ENCODE measurements around the gene C9orf50. TPM values are rescaled to one million over a fixed set of nuclear protein-coding genes. Genes with fewer than 3 reads are reported as not detected.
A peak's percentile ranks its signal among the peaks of the same experiment; 100 is the strongest.

The C9orf50 gene
- total and polyA plus RNA-seq, 4 experiments from 2014 or later = not detected

DNA sequence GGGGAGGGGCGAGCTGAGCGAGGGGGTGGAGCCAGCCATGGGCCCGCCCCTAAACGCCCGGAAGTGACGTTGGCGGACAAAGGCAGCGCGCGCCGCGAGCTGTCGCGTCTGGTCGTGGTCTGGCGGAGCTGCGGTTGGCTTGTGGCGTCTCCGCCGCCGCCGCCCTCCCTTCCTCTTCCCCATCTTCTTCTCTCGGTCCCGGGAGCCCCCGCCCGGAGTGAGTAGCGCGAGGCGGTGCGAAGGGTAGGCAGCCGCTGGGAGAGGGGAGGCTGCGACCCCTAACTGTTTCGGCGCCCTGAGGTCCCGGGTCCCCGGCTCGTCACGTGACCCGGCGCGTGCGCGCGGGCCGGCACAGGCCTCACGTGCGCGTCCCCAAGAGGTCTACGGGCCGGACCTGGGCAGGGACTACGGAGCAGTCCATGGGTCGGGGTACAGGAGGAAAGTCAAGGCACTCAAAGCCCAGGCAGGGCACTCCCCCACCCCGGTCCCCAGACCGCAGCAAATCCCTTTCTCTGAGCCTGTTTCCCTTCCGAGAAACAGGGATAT lies 5.3 kb upstream of the C9orf50 start, which contains the start of gene NTMT1:
NTMT1 (plus strand) TSS at position 85 of the 546 bp plus-strand sequence. CDS start 6,541 bp downstream, outside the sequence.
- H3K4me3 Mint-ChIP-seq = peak within 1 kb of the TSS; percentile 84 to 93 (median 89)
- Histone ChIP-seq H3K9me3 (ENCODE audit: control insufficient read depth in 1 of 2, low read length in 2 of 2) (no peaks in the 10 kb centered on the region), H3K27me3 (ENCODE audit: insufficient read depth, low read length) (peaks cover under 1% of the 10 kb centered on the region), H3K27ac (ENCODE audit: low read depth, low read length) (peak within 1 kb of the TSS; percentile 91), H3K4me3 (ENCODE audit: low read length in 2 of 2) (peak within 1 kb of the TSS; percentile 80 to 98), H3K36me3 (ENCODE audit: insufficient read depth, low read length) (peaks cover 5% of the 10 kb centered on the region), H3K4me1 (ENCODE audit: insufficient read depth, low read length) (peaks cover 48% of the 10 kb centered on the region)
- no peaks in the 10 kb centered on the region for H3K9me3 Mint-ChIP-seq
- peaks cover 27 to 72% (median 53%) of the 10 kb centered on the region in 4 donors for H3K4me1 Mint-ChIP-seq
- ChIA-PET CTCF (ENCODE audit: partially characterized antibody) (interaction anchor here (0.6 to 8.9 kb wide), 15 partner anchors 13 to 510 kb away, joined by 3 to 151 read pairs (median 12); partner anchors contain the start of genes ASB6 and IER5L), POLR2A (ENCODE audit: partially characterized antibody) (interaction anchor here (0.6 to 5.6 kb wide), 21 partner anchors 15 to 1120 kb away, joined by 3 to 58 read pairs (median 3); partner anchors contain the start of genes ASB6, CRAT, IER5L and PTPA)
- H3K27ac Mint-ChIP-seq = peak within 1 kb of the TSS; percentile 89 to 96 (median 95)
- intact Hi-C loops (cut with micrococcal nuclease) = loop anchor here (1.0 kb wide), 2 partner anchors 16 to 42 kb away; partner anchors contain the start of gene ASB6
- peak; percentile 88 to 91 (median 90) for DNase-seq
- peaks cover 5 to 14% of the 10 kb centered on the region in 2 donors for H3K27me3 Mint-ChIP-seq
- H3K36me3 Mint-ChIP-seq = peaks cover 0 to 23% of the 10 kb centered on the region in 2 donors

DNA sequence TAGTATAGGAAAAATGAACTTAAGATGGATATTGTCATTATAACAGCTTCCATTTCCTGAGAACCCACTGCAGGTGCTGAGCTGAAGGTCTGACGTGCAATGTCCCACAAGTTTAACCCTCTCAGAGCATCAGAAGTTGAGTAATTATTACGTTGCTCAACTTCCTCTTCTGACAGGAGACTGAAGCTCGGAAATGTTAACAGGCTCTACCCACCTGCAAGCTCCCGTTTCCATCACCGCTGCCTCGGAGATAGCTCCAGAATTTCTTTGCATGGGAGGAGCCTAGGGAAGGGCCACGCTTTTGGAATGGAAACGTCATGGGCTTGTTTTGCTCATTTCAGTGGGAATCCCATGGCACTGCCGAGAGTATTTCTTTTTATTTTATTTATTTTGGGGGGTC lies 4.0 kb upstream of the C9orf50 start:
- H3K4me3 Mint-ChIP-seq = peak overlapping the region; percentile 76 to 92 (median 86)
- intact Hi-C loops (cut with micrococcal nuclease) = loop anchor here (1.0 kb wide), 1 partner anchor 486 kb away; no protein-coding TSS in a partner anchor
- H3K27me3 Mint-ChIP-seq = peaks cover 9 to 19% of the 10 kb centered on the region in 2 donors

DNA sequence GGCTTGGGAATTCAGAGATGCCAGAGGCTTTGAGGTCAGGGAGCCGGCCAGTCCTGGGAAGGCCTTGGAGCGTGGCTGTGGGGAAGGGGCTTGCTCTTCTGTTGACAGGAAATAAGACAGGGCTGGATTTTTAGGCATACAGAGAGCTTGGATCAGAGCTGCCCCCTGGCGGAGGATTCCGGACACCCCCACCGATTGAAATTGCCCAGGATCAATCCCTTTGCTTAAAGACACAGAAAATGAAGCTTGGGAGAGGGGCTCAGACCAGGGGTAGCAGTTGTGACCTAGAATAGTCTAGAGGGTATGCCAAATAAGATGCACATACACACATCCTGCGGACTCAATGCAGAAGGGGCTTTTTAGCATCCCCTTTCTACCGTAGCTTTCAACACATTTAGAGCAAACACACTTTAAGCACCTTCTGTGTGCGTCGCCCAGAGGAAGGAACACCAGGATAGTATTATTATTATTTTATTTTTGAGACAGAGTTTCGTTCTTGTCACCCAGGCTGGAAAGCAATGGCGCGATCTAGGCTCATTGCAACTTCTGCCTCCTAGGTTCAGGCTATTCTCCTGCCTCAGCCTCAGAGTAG lies 3.4 kb upstream of the C9orf50 start:
- ChIA-PET POLR2A (ENCODE audit: partially characterized antibody) (interaction anchor here (0.6 to 5.6 kb wide), 16 partner anchors 9 to 596 kb away, joined by 3 to 58 read pairs (median 4); partner anchors contain the start of genes ASB6, IER5L and SH3GLB2), CTCF (ENCODE audit: partially characterized antibody) (interaction anchor here (0.6 to 8.9 kb wide), 26 partner anchors 11 to 513 kb away, joined by 3 to 151 read pairs (median 6); partner anchors contain the start of genes ASB6, IER5L and PTPA)
- Histone ChIP-seq H3K4me1 (ENCODE audit: insufficient read depth, low read length) (peaks cover 56% of the 10 kb centered on the region), H3K27ac (ENCODE audit: low read depth, low read length) (no peak overlapping the region), H3K36me3 (ENCODE audit: insufficient read depth, low read length) (no peaks in the 10 kb centered on the region), H3K27me3 (ENCODE audit: insufficient read depth, low read length) (peaks cover 14% of the 10 kb centered on the region), H3K4me3 (ENCODE audit: low read length in 2 of 2) (no peak overlapping the region), H3K9me3 (ENCODE audit: control insufficient read depth in 1 of 2, low read length in 2 of 2) (no peaks in the 10 kb centered on the region)
- peak; percentile 60 to 68 (median 63) for DNase-seq
- peaks cover 0 to 14% of the 10 kb centered on the region in 2 donors for H3K36me3 Mint-ChIP-seq
- H3K9me3 Mint-ChIP-seq = no peaks in the 10 kb centered on the region
- H3K4me3 Mint-ChIP-seq = peak overlapping the region; percentile 4 to 89 (median 76)
- peaks cover 22 to 64% (median 43%) of the 10 kb centered on the region in 4 donors for H3K4me1 Mint-ChIP-seq
- H3K27ac Mint-ChIP-seq = peak overlapping the region; percentile 23 to 96 (median 91)
- intact Hi-C loops (cut with micrococcal nuclease) = loop anchor here (1.0 kb wide), 1 partner anchor 485 kb away; no protein-coding TSS in a partner anchor
- H3K27me3 Mint-ChIP-seq = peaks cover 11 to 22% of the 10 kb centered on the region in 2 donors

More for the DNA sequence above, 4.0 kb upstream of the C9orf50 start:
- CTCF ChIA-PET (ENCODE audit: partially characterized antibody) = interaction anchor here (0.7 to 8.9 kb wide), 19 partner anchors 12 to 508 kb away, joined by 3 to 151 read pairs (median 11); partner anchors contain the start of genes ASB6 and IER5L
- H3K4me3 ChIP-seq (ENCODE audit: low read length in 2 of 2) = no peak overlapping the region
- peaks cover 0 to 17% of the 10 kb centered on the region in 2 donors for H3K36me3 Mint-ChIP-seq
- POLR2A ChIA-PET (ENCODE audit: partially characterized antibody) = interaction anchor here (0.5 to 5.6 kb wide), 11 partner anchors 8 to 1956 kb away, joined by 3 to 58 read pairs (median 4); partner anchors contain the start of genes ASB6 and SH3GLB2
- peaks cover 23 to 65% (median 46%) of the 10 kb centered on the region in 4 donors for H3K4me1 Mint-ChIP-seq
- no peaks in the 10 kb centered on the region for H3K36me3 ChIP-seq (ENCODE audit: insufficient read depth, low read length)
- H3K9me3 ChIP-seq (ENCODE audit: control insufficient read depth in 1 of 2, low read length in 2 of 2) = no peaks in the 10 kb centered on the region
- DNase-seq = peak in 4 of 5 donors; percentile 50 to 75 (median 57)
- peaks cover 56% of the 10 kb centered on the region for H3K4me1 ChIP-seq (ENCODE audit: insufficient read depth, low read length)
- H3K27ac ChIP-seq (ENCODE audit: low read depth, low read length) = no peak overlapping the region
- peaks cover 8% of the 10 kb centered on the region for H3K27me3 ChIP-seq (ENCODE audit: insufficient read depth, low read length)
- H3K9me3 Mint-ChIP-seq = no peaks in the 10 kb centered on the region
- peak overlapping the region; percentile 81 to 96 (median 91) for H3K27ac Mint-ChIP-seq

DNA sequence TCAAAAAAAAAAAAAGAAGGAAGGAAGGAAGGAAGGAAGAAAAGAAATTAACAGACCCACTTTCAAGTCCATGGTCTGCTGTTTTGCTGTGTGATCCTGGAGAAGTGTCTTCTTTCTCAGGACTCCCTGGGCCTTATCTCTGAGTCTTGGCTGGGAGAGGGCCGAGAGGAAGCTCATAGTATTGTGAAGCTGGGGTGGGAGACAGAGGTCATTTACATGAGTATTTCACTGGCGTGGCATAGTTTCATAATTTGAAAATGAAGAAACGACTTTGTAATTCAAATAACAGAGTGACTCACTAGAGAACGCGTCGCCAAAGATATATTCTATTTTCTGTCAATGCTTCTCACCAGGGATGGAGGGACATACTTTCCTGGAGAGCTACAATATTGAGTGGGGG lies 2.4 kb upstream of the C9orf50 start:
- Mint-ChIP-seq H3K27ac (peak overlapping the region in 2 of 7 donors; percentile 52 to 79), H3K9me3 (no peaks in the 10 kb centered on the region), H3K4me3 (peak overlapping the region in 1 of 8 donors; percentile 48), H3K4me1 (peaks cover 22 to 59% (median 40%) of the 10 kb centered on the region in 4 donors), H3K27me3 (peaks cover 14 to 28% of the 10 kb centered on the region in 2 donors), H3K36me3 (peaks cover 0 to 12% of the 10 kb centered on the region in 2 donors)
- ChIA-PET CTCF (ENCODE audit: partially characterized antibody) (interaction anchor here (0.6 to 8.9 kb wide), 21 partner anchors 10 to 506 kb away, joined by 3 to 151 read pairs (median 6); partner anchors contain the start of genes ASB6 and IER5L), POLR2A (ENCODE audit: partially characterized antibody) (interaction anchor here (0.7 to 5.6 kb wide), 3 partner anchors 12 to 18 kb away, joined by 3 to 55 read pairs (median 6); partner anchors contain the start of gene ASB6)
- Histone ChIP-seq H3K4me1 (ENCODE audit: insufficient read depth, low read length) (peaks cover 47% of the 10 kb centered on the region), H3K27me3 (ENCODE audit: insufficient read depth, low read length) (peaks cover 17% of the 10 kb centered on the region), H3K27ac (ENCODE audit: low read depth, low read length) (no peak overlapping the region), H3K4me3 (ENCODE audit: low read length in 2 of 2) (no peak overlapping the region), H3K36me3 (ENCODE audit: insufficient read depth, low read length) (no peaks in the 10 kb centered on the region), H3K9me3 (ENCODE audit: control insufficient read depth in 1 of 2, low read length in 2 of 2) (no peaks in the 10 kb centered on the region)
- DNase-seq = no peak
- intact Hi-C loops (cut with micrococcal nuclease) = no loop called here

GRCh38 chr9:129619787-129620668 lies 873 bp downstream of the C9orf50 start:
- DNase-seq = no peak
- Histone ChIP-seq H3K4me1 (ENCODE audit: insufficient read depth, low read length) (peaks cover 25% of the 10 kb centered on the region), H3K4me3 (ENCODE audit: low read length in 2 of 2) (no peak overlapping the region), H3K27me3 (ENCODE audit: insufficient read depth, low read length) (peaks cover 17% of the 10 kb centered on the region), H3K9me3 (ENCODE audit: control insufficient read depth in 1 of 2, low read length in 2 of 2) (no peaks in the 10 kb centered on the region), H3K27ac (ENCODE audit: low read depth, low read length) (no peak overlapping the region), H3K36me3 (ENCODE audit: insufficient read depth, low read length) (no peaks in the 10 kb centered on the region)
- no peak overlapping the region for H3K27ac Mint-ChIP-seq
- H3K36me3 Mint-ChIP-seq = peaks cover 0 to 5% of the 10 kb centered on the region in 2 donors
- CTCF ChIA-PET (ENCODE audit: partially characterized antibody) = interaction anchor here (1.2 to 8.9 kb wide), 4 partner anchors 10 to 489 kb away, joined by 3 to 151 read pairs (median 59); no protein-coding TSS in a partner anchor
- POLR2A ChIA-PET (ENCODE audit: partially characterized antibody) = interaction anchor here (0.7 to 1.2 kb wide), 2 partner anchors 9 to 442 kb away, joined by 3 read pairs; partner anchors contain the start of gene IER5L
- H3K27me3 Mint-ChIP-seq = peaks cover 14 to 27% of the 10 kb centered on the region in 2 donors
- H3K4me1 Mint-ChIP-seq = peaks cover 11 to 33% (median 19%) of the 10 kb centered on the region in 4 donors
- peak overlapping the region in 6 of 8 donors; percentile 8 to 65 (median 36) for H3K4me3 Mint-ChIP-seq
- intact Hi-C loops (cut with micrococcal nuclease) = no loop called here
- H3K9me3 Mint-ChIP-seq = no peaks in the 10 kb centered on the region

- H3K27me3 ChIP-seq (ENCODE audit: insufficient read depth, low read length) = peaks cover 17% of the 10 kb centered on the region
- H3K27ac ChIP-seq (ENCODE audit: low read depth, low read length) = no peak overlapping the region
- H3K9me3 ChIP-seq (ENCODE audit: control insufficient read depth in 1 of 2, low read length in 2 of 2) = no peaks in the 10 kb centered on the region
- H3K4me3 ChIP-seq (ENCODE audit: low read length in 2 of 2) = no peak overlapping the region
- CTCF ChIA-PET (ENCODE audit: partially characterized antibody) = interaction anchor here (2.0 kb wide), 1 partner anchor 486 kb away, joined by 8 read pairs; no protein-coding TSS in a partner anchor
- Mint-ChIP-seq H3K4me3 (no peak overlapping the region), H3K36me3 (no peaks in the 10 kb centered on the region), H3K9me3 (no peaks in the 10 kb centered on the region), H3K27me3 (peaks cover 14 to 20% of the 10 kb centered on the region in 2 donors), H3K4me1 (peaks cover 6 to 17% (median 12%) of the 10 kb centered on the region in 4 donors), H3K27ac (no peak overlapping the region)
- no peak for DNase-seq
- POLR2A ChIA-PET (ENCODE audit: partially characterized antibody) = no interaction called here
- intact Hi-C loops (cut with micrococcal nuclease) = no loop called here
- H3K36me3 ChIP-seq (ENCODE audit: insufficient read depth, low read length) = no peaks in the 10 kb centered on the region
- H3K4me1 ChIP-seq (ENCODE audit: insufficient read depth, low read length) = peaks cover 13% of the 10 kb centered on the region
Observed at GRCh38 chr9:129617167-129617566, 3.7 kb downstream of the C9orf50 start.
